Esophagus squamous epithelium (tissue), 5 donors: Measurements from ENCODE around the gene KRTAP2-4. TPM values are rescaled to one million over a fixed set of nuclear protein-coding genes. Genes with fewer than 3 reads are reported as not detected.
"Not testable (repeated sequence)": the region's sequence is repeated elsewhere in the genome, so short reads cannot be mapped to it uniquely, and the experiment has no call there.

ENCODE experiments used
- DNase-seq: peaks from one replicate; lab custom pipeline; 2025; lab: John Stamatoyannopoulos, UW
- H3K27ac ChIP-seq, 4 donors: fragments of 200-600 bp; sonication (generic); one replicate each; pipeline ENCODE4 v1.5.1; 2016 to 2019; ENCODE audit warnings: mild to moderate bottlenecking in 1 of 4
- H3K27me3 ChIP-seq, 4 donors: fragments of 200-600 bp; sonication (generic); 1 replicate in 3 of 4; 2 replicates in 1 of 4; pipeline versions ENCODE4 v1.5.1 to v1.6.0; 2017 to 2021; ENCODE audit warnings: antibody characterized with exemption in 1 of 4
- H3K36me3 ChIP-seq, 3 donors: fragments of 200-600 bp; sonication (generic); one replicate each; pipeline ENCODE4 v1.5.1; 2016 to 2019
- H3K4me1 ChIP-seq, 3 donors: fragments of 200-600 bp; sonication (generic); one replicate each; pipeline ENCODE4 v1.5.1; 2017 to 2019
- H3K4me3 ChIP-seq, 4 donors: fragments of 200-600 bp; sonication (generic); 1 replicate in 3 of 4; 2 replicates in 1 of 4; pipeline ENCODE4 v1.5.1; 2016 to 2019; ENCODE audit warnings: mild to moderate bottlenecking in 2 of 4, moderate library complexity in 1 of 4
- H3K9me3 ChIP-seq, 3 donors: fragments of 200-600 bp; sonication (generic); one replicate each; pipeline ENCODE4 v1.5.1; 2016 to 2019
- POLR2A ChIP-seq, 4 donors: fragments of 450-650 bp; IDR thresholded peaks; one replicate each; pipeline ENCODE4 v1.6.1; 2017; ENCODE audit warnings: antibody characterized with exemption in 4 of 4, mild to moderate bottlenecking in 4 of 4, moderate library complexity in 3 of 4
- WGBS, 2 donors: methylation state at CpG; one replicate each; pipeline ENCODE4 v1.1.5; 2018; 5-methylcytosine and 5-hydroxymethylcytosine counted together
- intact Hi-C: fragments of 100-400 bp; cut with DNase I; formaldehyde crosslinking; loops from one replicate; pipeline ENCODE4 v1.15.0; 2022
- total RNA-seq, 4 donors: library from RNA; depleted of rRNA; stranded (reverse); fragments of >200 nt; gene quantifications; one replicate each; pipeline ENCODE4 v1.1.0, GENCODE V29; 2016
- TF ChIP-seq, protein P1 (sequence below), 6 experiments: fragments of 450-650 bp in 4 of 6; fragments of 200-600 bp in 2 of 6; sonication (generic) in 2 of 6; IDR thresholded peaks; one replicate each; pipeline ENCODE4 v1.5.1; 2016 to 2019; ENCODE audit warnings: antibody characterized with exemption in 6 of 6, mild to moderate bottlenecking in 4 of 6, moderate library complexity in 4 of 6
- donor health status: DM: yes; HTN: yes; CAD: no.

The KRTAP2-4 gene
- total RNA-seq, 4 donors from 2014 or later = not detected

- Histone ChIP-seq H3K4me3 (no peak overlapping the region), H3K27ac (no peak overlapping the region), H3K36me3 (no peaks in the 10 kb centered on the region), H3K27me3 (peaks cover 0 to 18% (median 0%) of the 10 kb centered on the region in 4 donors), H3K9me3 (no peaks in the 10 kb centered on the region), H3K4me1 (no peaks in the 10 kb centered on the region)
- TF ChIP-seq, protein P1, sequence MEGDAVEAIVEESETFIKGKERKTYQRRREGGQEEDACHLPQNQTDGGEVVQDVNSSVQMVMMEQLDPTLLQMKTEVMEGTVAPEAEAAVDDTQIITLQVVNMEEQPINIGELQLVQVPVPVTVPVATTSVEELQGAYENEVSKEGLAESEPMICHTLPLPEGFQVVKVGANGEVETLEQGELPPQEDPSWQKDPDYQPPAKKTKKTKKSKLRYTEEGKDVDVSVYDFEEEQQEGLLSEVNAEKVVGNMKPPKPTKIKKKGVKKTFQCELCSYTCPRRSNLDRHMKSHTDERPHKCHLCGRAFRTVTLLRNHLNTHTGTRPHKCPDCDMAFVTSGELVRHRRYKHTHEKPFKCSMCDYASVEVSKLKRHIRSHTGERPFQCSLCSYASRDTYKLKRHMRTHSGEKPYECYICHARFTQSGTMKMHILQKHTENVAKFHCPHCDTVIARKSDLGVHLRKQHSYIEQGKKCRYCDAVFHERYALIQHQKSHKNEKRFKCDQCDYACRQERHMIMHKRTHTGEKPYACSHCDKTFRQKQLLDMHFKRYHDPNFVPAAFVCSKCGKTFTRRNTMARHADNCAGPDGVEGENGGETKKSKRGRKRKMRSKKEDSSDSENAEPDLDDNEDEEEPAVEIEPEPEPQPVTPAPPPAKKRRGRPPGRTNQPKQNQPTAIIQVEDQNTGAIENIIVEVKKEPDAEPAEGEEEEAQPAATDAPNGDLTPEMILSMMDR (IDR thresholded peaks at IDR 0.05) = no peak
- TF ChIP-seq POLR2A (IDR thresholded peaks at IDR 0.05) = no peak
- intact Hi-C loops = no loop called here
- DNase-seq = no peak
- WGBS, 2 donors = 81% methylated on average over 1 of the region's 1 CpG
These were observed 38.2 kb upstream of the KRTAP2-4 start for GRCh38 chr17:41103896-41104295.

DNA sequence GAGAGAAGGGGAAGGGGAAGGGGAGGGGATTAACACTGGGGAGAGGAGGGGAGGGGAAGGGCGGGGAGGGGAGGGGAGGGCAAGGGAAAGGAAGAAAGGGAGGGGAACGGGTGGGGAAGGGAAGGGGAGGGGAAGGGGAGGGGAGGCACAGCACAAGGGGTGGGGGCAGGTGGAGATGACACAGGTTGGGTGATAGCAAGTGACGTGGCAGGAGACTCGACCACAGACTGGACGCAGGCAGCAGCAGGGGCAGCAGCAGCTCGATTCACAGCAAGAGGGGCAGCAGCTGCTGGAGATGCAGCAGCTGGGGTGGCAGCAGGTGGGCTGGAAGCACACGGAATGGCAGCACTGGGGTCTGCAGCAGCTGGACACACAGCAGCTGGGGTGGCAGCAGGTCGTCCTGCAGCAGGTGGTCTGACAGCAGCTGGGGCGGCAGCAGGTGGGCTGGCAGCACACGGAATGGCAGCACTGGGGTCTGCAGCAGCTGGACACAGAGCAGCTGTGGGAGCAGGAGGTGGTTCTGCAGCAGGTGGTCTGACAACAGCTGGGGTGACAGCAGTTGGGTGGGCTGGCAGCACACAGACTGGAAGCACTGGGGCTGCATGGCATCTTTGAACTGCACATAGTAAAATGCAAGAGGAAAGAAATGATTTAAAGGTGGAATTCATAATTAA lies 36.0 kb upstream of the KRTAP2-4 start, which contains the start of gene KRTAP4-16:
TSS of gene KRTAP4-16 (minus strand) at position 624 of the 674 bp plus-strand sequence. CDS start at position 624, 0 bp downstream.
- H3K9me3 ChIP-seq = no peaks in the 10 kb centered on the region
- 49 to 76% methylated on average over 8 to 9 of the region's 10 CpGs for WGBS, 2 donors
- no peak within 1 kb of the TSS for H3K4me3 ChIP-seq
- DNase-seq = no peak
- TF ChIP-seq, protein P1 (IDR thresholded peaks at IDR 0.05) = no peak
- TF ChIP-seq POLR2A (IDR thresholded peaks at IDR 0.05) = no peak
- peaks cover 0 to 15% (median 0%) of the 10 kb centered on the region in 4 donors for H3K27me3 ChIP-seq
- no peaks in the 10 kb centered on the region for H3K4me1 ChIP-seq
- no peak within 1 kb of the TSS for H3K27ac ChIP-seq
- no peaks in the 10 kb centered on the region for H3K36me3 ChIP-seq
- intact Hi-C loops = no loop called here

- DNase-seq, H3K36me3 ChIP-seq, H3K4me1 ChIP-seq, H3K27ac ChIP-seq, intact Hi-C loops, H3K4me3 ChIP-seq, H3K27me3 ChIP-seq, H3K9me3 ChIP-seq: not testable (repeated sequence)
- WGBS, 2 donors = 45 to 58% methylated on average over 7 of the region's 7 CpGs
These were observed 34.2 kb upstream of the KRTAP2-4 start for GRCh38 chr17:41099682-41100480.

GRCh38 chr17:41098481-41098880 lies 32.8 kb upstream of the KRTAP2-4 start:
- DNase-seq = no peak
- intact Hi-C loops = no loop called here
- WGBS, 2 donors = 41 to 45% methylated on average over 6 of the region's 6 CpGs

GRCh38 chr17:41098042-41098441 lies 32.4 kb upstream of the KRTAP2-4 start, which contains the start of gene KRTAP4-8:
Gene KRTAP4-8, minus strand, starts transcription at chr17:41098142. Its CDS starts 58 bp downstream, at chr17:41098084.
- WGBS, 2 donors = 59 to 60% methylated on average over 4 of the region's 4 CpGs
- no peak within 1 kb of the TSS for H3K27ac ChIP-seq
- TF ChIP-seq, protein P1 (IDR thresholded peaks at IDR 0.05) = no peak
- TF ChIP-seq POLR2A (IDR thresholded peaks at IDR 0.05) = no peak
- no peaks in the 10 kb centered on the region for H3K36me3 ChIP-seq
- no peak within 1 kb of the TSS for H3K4me3 ChIP-seq
- H3K4me1 ChIP-seq = no peaks in the 10 kb centered on the region
- no peak for DNase-seq
- intact Hi-C loops = no loop called here
- no peaks in the 10 kb centered on the region for H3K9me3 ChIP-seq
- H3K27me3 ChIP-seq = peaks cover 0 to 5% (median 0%) of the 10 kb centered on the region in 4 donors

More at GRCh38 chr17:41098481-41098880, 32.8 kb upstream of the KRTAP2-4 start:
- H3K27ac ChIP-seq = no peak overlapping the region
- peaks cover 0 to 5% (median 0%) of the 10 kb centered on the region in 4 donors for H3K27me3 ChIP-seq
- H3K36me3 ChIP-seq = no peaks in the 10 kb centered on the region
- H3K4me3 ChIP-seq = no peak overlapping the region
- TF ChIP-seq, protein P1 (IDR thresholded peaks at IDR 0.05) = no peak
- TF ChIP-seq POLR2A (IDR thresholded peaks at IDR 0.05) = no peak
- no peaks in the 10 kb centered on the region for H3K4me1 ChIP-seq
- H3K9me3 ChIP-seq = no peaks in the 10 kb centered on the region
